ENCODE measurements around the gene DYSF.
A peak's percentile ranks its signal among the peaks of the same experiment; 100 is the strongest.

Gene DYSF

DNA sequence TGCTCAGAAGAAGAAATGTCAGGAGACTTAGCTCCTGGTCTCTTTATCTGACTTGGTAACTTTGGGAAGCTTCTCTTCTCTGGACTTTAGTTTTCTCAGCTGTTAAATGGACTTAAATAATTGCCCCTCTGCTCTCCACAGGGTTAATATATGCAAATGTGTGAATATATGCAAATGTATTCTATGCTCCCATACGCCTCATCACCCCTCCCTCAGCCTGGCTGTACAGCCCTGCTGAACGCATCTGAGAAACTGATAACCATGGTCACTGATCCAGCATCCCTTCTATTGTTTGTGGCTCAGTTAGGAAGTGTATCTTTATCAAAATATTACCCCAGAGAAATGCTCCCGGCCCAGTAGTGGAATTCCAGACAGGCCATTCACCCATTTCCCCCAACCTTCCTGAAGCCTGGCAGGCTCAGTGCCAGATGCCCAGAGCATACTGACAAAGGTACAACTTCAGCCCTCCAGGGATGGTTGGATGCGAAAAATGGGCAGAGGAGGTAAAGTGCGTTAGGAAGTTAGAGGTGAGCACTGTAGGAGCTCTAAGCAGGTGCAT, 103.4 kb downstream of the DYSF start:
- TF ChIP-seq ARNT (IDR thresholded peaks at IDR 0.05) (no peak), FOXK2 (IDR thresholded peaks at IDR 0.05) (no peak), TARDBP (IDR thresholded peaks at IDR 0.05) (no peak), LEF1 (IDR thresholded peaks at IDR 0.05; ENCODE audit: borderline replicate concordance) (no peak), BHLHE40 (IDR thresholded peaks at IDR 0.05; ENCODE audit: borderline replicate concordance) (no peak), FOXA1 (IDR thresholded peaks at IDR 0.05) (no peak), L3MBTL2 (conservative IDR thresholded peaks at IDR 0.05) (no peak), HDGF (IDR thresholded peaks at IDR 0.05; ENCODE audit: borderline replicate concordance) (no peak), FOXM1 (IDR thresholded peaks at IDR 0.05; ENCODE audit: borderline replicate concordance) (no peak), CTBP1 (IDR thresholded peaks at IDR 0.05; ENCODE audit: borderline replicate concordance) (no peak), SUZ12 (IDR thresholded peaks at IDR 0.05) (no peak), ZNF384 (IDR thresholded peaks at IDR 0.05) (no peak), NFRKB (IDR thresholded peaks at IDR 0.05) (no peak), ELF4 (IDR thresholded peaks at IDR 0.05) (no peak), SP1 (IDR thresholded peaks at IDR 0.05) (no peak)
- TF ChIP-seq, protein P1, sequence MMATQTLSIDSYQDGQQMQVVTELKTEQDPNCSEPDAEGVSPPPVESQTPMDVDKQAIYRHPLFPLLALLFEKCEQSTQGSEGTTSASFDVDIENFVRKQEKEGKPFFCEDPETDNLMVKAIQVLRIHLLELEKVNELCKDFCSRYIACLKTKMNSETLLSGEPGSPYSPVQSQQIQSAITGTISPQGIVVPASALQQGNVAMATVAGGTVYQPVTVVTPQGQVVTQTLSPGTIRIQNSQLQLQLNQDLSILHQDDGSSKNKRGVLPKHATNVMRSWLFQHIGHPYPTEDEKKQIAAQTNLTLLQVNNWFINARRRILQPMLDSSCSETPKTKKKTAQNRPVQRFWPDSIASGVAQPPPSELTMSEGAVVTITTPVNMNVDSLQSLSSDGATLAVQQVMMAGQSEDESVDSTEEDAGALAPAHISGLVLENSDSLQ (IDR thresholded peaks at IDR 0.05): no peak

DNA sequence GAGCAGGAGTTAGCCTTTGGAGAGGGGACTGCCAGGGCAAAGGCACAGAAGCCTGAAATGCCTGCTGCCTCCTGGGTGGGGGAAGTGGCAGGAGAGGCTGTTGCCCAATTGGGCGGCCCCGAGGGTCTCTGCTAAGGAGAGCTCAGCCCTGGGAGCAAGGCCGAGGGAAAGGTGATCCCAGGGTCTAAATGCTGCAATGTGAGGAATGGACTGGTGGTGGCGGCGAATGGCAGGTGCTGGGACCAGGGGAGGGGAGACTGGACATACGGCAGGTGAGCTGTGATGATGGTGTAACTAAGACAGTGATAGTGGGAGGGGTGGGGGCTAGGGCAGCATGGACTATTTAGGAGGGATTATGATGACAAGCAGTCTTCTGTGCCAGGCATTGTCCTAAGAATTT, 104.0 kb downstream of the DYSF start:
- no peak for TF ChIP-seq TARDBP (IDR thresholded peaks at IDR 0.05)
- no peak for TF ChIP-seq SP1 (IDR thresholded peaks at IDR 0.05)
- TF ChIP-seq, protein P1 (IDR thresholded peaks at IDR 0.05): no peak
- no peak for TF ChIP-seq SUZ12 (IDR thresholded peaks at IDR 0.05)
- TF ChIP-seq ARNT (IDR thresholded peaks at IDR 0.05): no peak
- no peak for TF ChIP-seq CTBP1 (IDR thresholded peaks at IDR 0.05; ENCODE audit: borderline replicate concordance)
- no peak for TF ChIP-seq L3MBTL2 (conservative IDR thresholded peaks at IDR 0.05)
- no peak for TF ChIP-seq HDGF (IDR thresholded peaks at IDR 0.05; ENCODE audit: borderline replicate concordance)
- no peak for TF ChIP-seq BHLHE40 (IDR thresholded peaks at IDR 0.05; ENCODE audit: borderline replicate concordance)
- TF ChIP-seq LEF1 (IDR thresholded peaks at IDR 0.05; ENCODE audit: borderline replicate concordance): no peak
- no peak for TF ChIP-seq FOXM1 (IDR thresholded peaks at IDR 0.05; ENCODE audit: borderline replicate concordance)
- no peak for TF ChIP-seq FOXA1 (IDR thresholded peaks at IDR 0.05)
- no peak for TF ChIP-seq ELF4 (IDR thresholded peaks at IDR 0.05)
- TF ChIP-seq NFRKB (IDR thresholded peaks at IDR 0.05): no peak
- no peak for TF ChIP-seq FOXK2 (IDR thresholded peaks at IDR 0.05)
- no peak for TF ChIP-seq ZNF384 (IDR thresholded peaks at IDR 0.05)
- POLR2A ChIA-PET: no interaction called here
- CTCF ChIA-PET: interaction anchor here (0.7 kb wide), 1 partner anchor 717 kb away, joined by 4 read pairs; no protein-coding TSS in a partner anchor
- no peak for DNase-seq (ENCODE audit: extremely low spot score)

More for the DNA sequence above, 103.4 kb downstream of the DYSF start:
- DNase-seq (ENCODE audit: extremely low spot score): no peak
- CTCF ChIA-PET: interaction anchor here (0.7 kb wide), 1 partner anchor 8 kb away, joined by 3 read pairs; no protein-coding TSS in a partner anchor
- POLR2A ChIA-PET: no interaction called here

DNA sequence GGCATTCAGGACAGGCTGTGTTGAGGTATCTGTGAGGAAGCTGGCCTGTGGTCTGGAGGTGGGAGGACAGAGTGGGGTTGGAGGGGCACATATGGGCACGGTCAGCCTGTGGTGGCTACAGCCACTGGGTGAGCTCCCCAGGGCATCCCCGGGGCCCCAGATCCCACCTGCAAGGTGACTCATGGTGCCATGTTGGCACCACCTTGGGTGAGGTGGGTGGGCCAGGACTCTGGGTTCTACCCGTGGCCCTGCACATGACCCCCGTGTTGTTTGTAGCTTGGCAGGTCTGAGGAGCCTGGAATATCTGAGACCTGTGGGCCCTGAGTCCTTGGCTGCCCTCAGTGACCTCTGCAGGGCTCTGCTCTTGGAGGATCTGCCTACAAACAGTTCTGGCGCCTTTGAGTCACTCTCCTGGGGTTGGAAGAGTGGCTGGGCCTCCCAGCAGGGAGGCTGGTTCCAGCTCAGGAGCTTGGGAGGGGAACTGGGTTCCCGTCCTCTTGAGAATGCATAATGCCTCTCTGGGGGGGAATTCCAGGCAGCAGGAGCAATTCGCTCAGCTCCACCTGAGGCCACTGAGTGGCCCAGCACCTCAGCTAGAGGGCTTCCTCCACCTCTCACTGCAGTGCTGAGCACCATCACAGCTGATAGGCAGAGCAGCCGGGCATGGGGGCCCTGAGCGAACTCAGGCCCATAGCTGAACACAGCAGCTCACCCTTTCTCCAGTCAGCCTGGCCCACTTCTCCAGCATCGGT, 105.1 kb downstream of the DYSF start:
- ChIA-PET CTCF (no interaction called here), POLR2A (no interaction called here)
- TF ChIP-seq LEF1 (IDR thresholded peaks at IDR 0.05; ENCODE audit: borderline replicate concordance) (no peak), SUZ12 (IDR thresholded peaks at IDR 0.05) (no peak), FOXM1 (IDR thresholded peaks at IDR 0.05; ENCODE audit: borderline replicate concordance) (no peak), SP1 (IDR thresholded peaks at IDR 0.05) (no peak), FOXK2 (IDR thresholded peaks at IDR 0.05) (no peak), ELF4 (IDR thresholded peaks at IDR 0.05) (no peak), BHLHE40 (IDR thresholded peaks at IDR 0.05; ENCODE audit: borderline replicate concordance) (no peak), ZNF384 (IDR thresholded peaks at IDR 0.05) (no peak), L3MBTL2 (conservative IDR thresholded peaks at IDR 0.05) (no peak), NFRKB (IDR thresholded peaks at IDR 0.05) (no peak), FOXA1 (IDR thresholded peaks at IDR 0.05) (no peak), TARDBP (IDR thresholded peaks at IDR 0.05) (no peak), CTBP1 (IDR thresholded peaks at IDR 0.05; ENCODE audit: borderline replicate concordance) (no peak)
- TF ChIP-seq, protein P1 (IDR thresholded peaks at IDR 0.05): no peak
- no peak for DNase-seq (ENCODE audit: extremely low spot score)

DNA sequence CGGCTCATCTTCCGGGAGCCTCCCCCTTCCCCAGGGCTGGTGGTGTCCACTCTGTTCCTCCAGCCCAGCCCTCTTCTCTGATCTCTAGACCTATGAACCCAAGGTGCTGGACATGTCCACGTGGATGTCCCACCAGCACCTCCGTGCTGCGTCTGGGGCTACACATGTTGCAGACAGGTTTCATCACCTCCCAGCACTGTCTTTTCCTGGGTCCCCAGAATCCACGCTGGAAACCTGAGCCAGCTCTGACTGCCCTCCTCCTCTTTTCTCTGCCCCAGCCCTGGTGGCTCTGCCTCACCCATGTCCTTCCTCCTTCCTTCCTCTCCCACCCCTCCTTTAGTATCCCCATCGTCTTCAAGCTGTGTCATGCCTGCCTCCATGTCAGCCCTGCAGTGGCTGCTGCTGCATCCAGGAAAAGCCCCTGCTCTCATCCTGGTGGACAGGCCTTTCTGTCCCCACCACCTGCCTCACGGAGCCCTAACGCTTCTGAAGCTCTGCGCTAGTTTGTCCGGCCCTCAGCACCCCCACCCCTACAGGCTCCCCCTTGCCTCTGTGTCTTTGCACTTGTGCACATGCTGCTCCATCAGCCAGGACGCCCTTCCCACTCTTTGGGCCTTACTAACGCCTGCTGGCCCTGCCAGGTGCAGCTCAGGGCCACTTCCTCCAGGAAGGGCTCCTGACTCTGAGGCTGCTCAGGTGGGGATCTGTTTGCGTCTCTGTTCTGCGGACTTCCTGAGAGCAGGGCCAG, 105.9 kb downstream of the DYSF start:
- TF ChIP-seq FOXM1 (IDR thresholded peaks at IDR 0.05; ENCODE audit: borderline replicate concordance): no peak
- TF ChIP-seq HDGF (IDR thresholded peaks at IDR 0.05; ENCODE audit: borderline replicate concordance): no peak
- TF ChIP-seq FOXK2 (IDR thresholded peaks at IDR 0.05): no peak
- TF ChIP-seq TARDBP (IDR thresholded peaks at IDR 0.05): no peak
- TF ChIP-seq ELF4 (IDR thresholded peaks at IDR 0.05): no peak
- no peak for TF ChIP-seq ARNT (IDR thresholded peaks at IDR 0.05)
- no peak for TF ChIP-seq NFRKB (IDR thresholded peaks at IDR 0.05)
- POLR2A ChIA-PET: no interaction called here
- DNase-seq (ENCODE audit: extremely low spot score): no peak
- CTCF ChIA-PET: no interaction called here

DNA sequence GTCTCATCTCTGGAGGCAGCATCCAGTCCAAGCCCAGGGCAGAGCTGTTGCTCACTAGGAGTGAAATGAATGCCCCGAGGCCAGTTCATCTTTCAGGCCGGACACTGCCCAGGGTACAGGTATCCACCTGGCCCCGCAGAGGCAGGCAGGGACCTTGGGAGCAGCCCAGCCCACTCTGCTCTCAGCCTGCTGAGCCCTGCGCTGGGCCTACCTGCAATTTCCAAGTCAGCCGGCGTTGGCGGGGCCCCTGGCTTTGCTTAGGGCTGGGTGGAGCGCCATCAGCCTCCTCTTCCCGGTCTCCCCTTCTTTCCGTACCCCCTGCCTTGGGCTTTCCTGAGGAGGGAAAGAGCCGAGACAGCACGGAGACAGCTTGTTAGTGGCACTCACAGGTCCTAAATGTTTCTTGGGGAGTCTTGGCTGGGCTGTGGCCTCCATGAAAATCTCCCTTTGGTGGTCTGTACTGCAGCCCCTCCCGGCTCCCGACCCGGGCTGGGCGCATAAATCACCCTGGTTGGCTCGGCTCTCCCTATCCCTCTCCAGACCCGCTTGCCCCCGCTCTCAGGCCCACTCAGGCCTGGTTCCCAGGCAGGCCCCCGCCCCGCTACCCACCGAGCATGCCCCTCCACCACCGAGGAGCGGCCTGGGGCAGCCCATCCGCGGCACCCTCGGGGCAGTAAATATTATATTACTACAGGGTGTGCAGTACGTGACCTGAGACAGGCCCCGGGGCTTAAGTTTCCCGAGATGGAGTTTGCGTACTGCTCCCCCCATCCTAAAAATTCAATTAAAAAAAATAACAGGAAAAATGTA, 106.7 kb downstream of the DYSF start:
- ChIA-PET CTCF (no interaction called here), POLR2A (no interaction called here)
- no peak for DNase-seq (ENCODE audit: extremely low spot score)
- TF ChIP-seq ZNF384 (IDR thresholded peaks at IDR 0.05) (no peak), ARNT (IDR thresholded peaks at IDR 0.05) (peak; percentile 49; the same call in 1 of the 2 replicates)
